ENCODE results near the gene WFDC1.

WFDC1 gene

GRCh38 chr16:84360170-84360569, 65.5 kb downstream of the WFDC1 start:
- FAIRE-seq (no peak), DNase-seq (ENCODE audit: insufficient read length, low spot score) (no peak)
- no peak for TF ChIP-seq CTCF (IDR thresholded peaks at IDR 0.05; ENCODE audit: insufficient read depth, missing control alignments)

GRCh38 chr16:84360748-84361147, 66.1 kb downstream of the WFDC1 start:
- FAIRE-seq = no peak
- no peak for DNase-seq (ENCODE audit: insufficient read length, low spot score)
- no peak for TF ChIP-seq CTCF (IDR thresholded peaks at IDR 0.05; ENCODE audit: insufficient read depth, missing control alignments)

GRCh38 chr16:84361546-84361945, 66.9 kb downstream of the WFDC1 start:
- FAIRE-seq = no peak
- no peak for TF ChIP-seq CTCF (IDR thresholded peaks at IDR 0.05; ENCODE audit: insufficient read depth, missing control alignments)

GRCh38 chr16:84362471-84362941, 67.8 kb downstream of the WFDC1 start:
- FAIRE-seq = no peak
- TF ChIP-seq CTCF (IDR thresholded peaks at IDR 0.05; ENCODE audit: insufficient read depth, missing control alignments) = no peak
- no peak for DNase-seq (ENCODE audit: insufficient read length, low spot score)

More at GRCh38 chr16:84361546-84361945, 66.9 kb downstream of the WFDC1 start:
- DNase-seq (ENCODE audit: insufficient read length, low spot score) = no peak

GRCh38 chr16:84366208-84366607, 71.5 kb downstream of the WFDC1 start:
- FAIRE-seq = no peak
- no peak for TF ChIP-seq CTCF (IDR thresholded peaks at IDR 0.05; ENCODE audit: insufficient read depth, missing control alignments)
- no peak for DNase-seq (ENCODE audit: insufficient read length, low spot score)

DNA sequence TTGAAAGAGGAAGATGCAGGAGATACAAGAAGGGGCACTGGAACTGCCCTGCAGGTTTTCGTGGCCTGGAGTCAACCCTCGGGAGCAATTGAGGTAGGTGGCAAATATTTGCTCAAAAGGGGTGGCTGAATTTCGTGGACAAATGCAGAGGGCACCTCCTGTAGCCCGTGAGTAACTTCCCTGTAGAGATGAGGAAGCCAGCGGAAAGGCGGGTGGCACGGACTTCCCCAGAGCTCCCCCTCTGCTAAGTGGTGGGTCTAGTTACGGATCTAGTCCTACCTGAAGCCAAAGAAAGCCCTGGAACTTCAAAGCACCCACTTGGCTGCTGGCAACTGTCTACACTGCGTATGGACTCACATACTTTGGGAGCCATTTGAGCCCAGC, 72.6 kb downstream of the WFDC1 start:
- TF ChIP-seq CTCF (IDR thresholded peaks at IDR 0.05; ENCODE audit: insufficient read depth, missing control alignments) = no peak
- FAIRE-seq (no peak), DNase-seq (ENCODE audit: insufficient read length, low spot score) (no peak)

- no peak for FAIRE-seq
Observed at GRCh38 chr16:84367750-84368307, 73.2 kb downstream of the WFDC1 start.

More at GRCh38 chr16:84367750-84368307, 73.2 kb downstream of the WFDC1 start:
- no peak for DNase-seq (ENCODE audit: insufficient read length, low spot score)
- no peak for TF ChIP-seq CTCF (IDR thresholded peaks at IDR 0.05; ENCODE audit: insufficient read depth, missing control alignments)

Measured in D721Med (cell line).